Astrocyte (in vitro differentiated cells and primary cell): ENCODE measurements around the gene TMEM232. TPM values are rescaled to one million over a fixed set of nuclear protein-coding genes. Genes with fewer than 3 reads are reported as not detected.

Experiments
- DNase-seq: peaks from one replicate; pipeline ENCODE4 v3.0.0-alpha.2; 2010; ENCODE audit warnings: low read depth
- FAIRE-seq: peaks from 2 replicates; lab custom pipeline; 2011; peaks lifted over from hg19 to GRCh38; lab: Jason Lieb, UNC
- H2AFZ ChIP-seq: 2 replicates; pipeline ENCODE4 v1.6.0; 2012; ENCODE audit warnings: low read depth, low read length, inconsistent platforms
- H3K27ac ChIP-seq: 2 replicates; pipeline ENCODE4 v1.5.1; 2011; ENCODE audit warnings: low read depth, low read length, inconsistent platforms
- H3K27me3 ChIP-seq: 2 replicates; pipeline ENCODE4 v1.6.0; 2011; ENCODE audit warnings: low read length, inconsistent platforms; ENCODE audit not compliant: insufficient read depth
- H3K36me3 ChIP-seq: 2 replicates; pipeline ENCODE4 v1.5.1; 2011; ENCODE audit warnings: low read length, inconsistent platforms; ENCODE audit not compliant: insufficient read depth
- H3K4me1 ChIP-seq: 2 replicates; pipeline ENCODE4 v1.5.1; 2011; ENCODE audit warnings: low read length, inconsistent platforms; ENCODE audit not compliant: insufficient read depth
- H3K4me2 ChIP-seq: 2 replicates; pipeline ENCODE4 v1.6.0; 2012; ENCODE audit warnings: low read length, inconsistent platforms
- H3K4me3 ChIP-seq: 2 replicates; pipeline ENCODE4 v1.5.1; 2011; ENCODE audit warnings: low read depth, mild to moderate bottlenecking, low read length, inconsistent platforms; ENCODE audit not compliant: insufficient read depth
- H3K79me2 ChIP-seq: 2 replicates; pipeline ENCODE4 v1.6.0; 2012; ENCODE audit warnings: mild to moderate bottlenecking, low read length, inconsistent platforms; ENCODE audit not compliant: insufficient read depth
- H3K9ac ChIP-seq: 2 replicates; pipeline ENCODE4 v1.6.0; 2012; ENCODE audit warnings: mild to moderate bottlenecking, low read length, inconsistent platforms
- H3K9me3 ChIP-seq: 2 replicates; pipeline ENCODE4 v1.5.1; 2012; ENCODE audit warnings: low read depth, mild to moderate bottlenecking, low read length, inconsistent platforms; ENCODE audit not compliant: insufficient read depth
- H4K20me1 ChIP-seq: 2 replicates; pipeline ENCODE4 v1.6.0; 2012; ENCODE audit warnings: low read length, inconsistent platforms; ENCODE audit not compliant: insufficient read depth
- H3K27ac Mint-ChIP-seq: one replicate; pipeline ENCODE4 v1.8.0; 2021; ENCODE audit warnings: mild to moderate bottlenecking, mixed read lengths; ENCODE audit not compliant: unreplicated experiment
- H3K27me3 Mint-ChIP-seq: one replicate; pipeline ENCODE4 v1.8.0; 2021; ENCODE audit warnings: low read depth, mixed read lengths; ENCODE audit not compliant: unreplicated experiment
- H3K36me3 Mint-ChIP-seq: one replicate; pipeline ENCODE4 v1.8.0; 2021; ENCODE audit warnings: low read depth, mixed read lengths; ENCODE audit not compliant: unreplicated experiment
- H3K4me1 Mint-ChIP-seq: one replicate; pipeline ENCODE4 v1.8.0; 2021; ENCODE audit warnings: low read depth, mixed read lengths; ENCODE audit not compliant: unreplicated experiment
- H3K4me3 Mint-ChIP-seq: one replicate; pipeline ENCODE4 v1.8.0; 2021; ENCODE audit warnings: mild to moderate bottlenecking, moderate library complexity, mixed read lengths; ENCODE audit not compliant: unreplicated experiment
- H3K9me3 Mint-ChIP-seq: one replicate; pipeline ENCODE4 v1.8.0; 2021; ENCODE audit warnings: mild to moderate bottlenecking, mixed read lengths; ENCODE audit not compliant: unreplicated experiment
- EZH2 ChIP-seq: IDR thresholded peaks from 2 replicates; pipeline ENCODE4 v1.6.1; 2012; ENCODE audit warnings: mild to moderate bottlenecking, low read length, inconsistent platforms; ENCODE audit not compliant: insufficient read depth
- total RNA-seq: library from RNA; stranded (reverse); gene quantifications from 2 replicates; pipeline ENCODE4 v1.2.1, GENCODE V29; 2021
- TF ChIP-seq, protein P1 (sequence below): IDR thresholded peaks from 2 replicates; pipeline ENCODE4 v1.5.1; 2011; ENCODE audit warnings: low read depth, mild to moderate bottlenecking, inconsistent platforms, low read length, moderate library complexity; ENCODE audit not compliant: insufficient read depth

Gene TMEM232
- total RNA-seq, 1 donor from 2014 or later = 1.4 TPM

DNA sequence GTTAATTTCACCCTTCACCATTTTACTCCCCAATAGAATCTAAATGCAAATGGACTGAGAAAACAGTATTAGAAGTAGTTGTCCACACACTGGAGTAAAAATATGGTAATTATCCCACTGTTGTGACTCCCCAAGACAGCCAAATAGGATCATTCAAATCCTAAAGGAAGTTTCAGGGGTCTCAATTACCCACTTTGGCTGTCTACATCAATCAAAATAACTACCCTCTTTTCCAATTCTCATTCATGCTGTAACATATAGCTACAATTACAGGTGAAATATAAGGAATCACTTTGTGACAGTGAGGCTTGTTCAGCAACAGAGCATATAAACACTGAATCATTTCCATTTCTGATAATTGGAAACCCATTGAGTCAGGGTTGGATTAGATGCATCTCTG lies 220.1 kb downstream of the TMEM232 start:
- no peak for DNase-seq
- H3K79me2 ChIP-seq = no peaks in the 10 kb centered on the region
- TF ChIP-seq, protein P1, sequence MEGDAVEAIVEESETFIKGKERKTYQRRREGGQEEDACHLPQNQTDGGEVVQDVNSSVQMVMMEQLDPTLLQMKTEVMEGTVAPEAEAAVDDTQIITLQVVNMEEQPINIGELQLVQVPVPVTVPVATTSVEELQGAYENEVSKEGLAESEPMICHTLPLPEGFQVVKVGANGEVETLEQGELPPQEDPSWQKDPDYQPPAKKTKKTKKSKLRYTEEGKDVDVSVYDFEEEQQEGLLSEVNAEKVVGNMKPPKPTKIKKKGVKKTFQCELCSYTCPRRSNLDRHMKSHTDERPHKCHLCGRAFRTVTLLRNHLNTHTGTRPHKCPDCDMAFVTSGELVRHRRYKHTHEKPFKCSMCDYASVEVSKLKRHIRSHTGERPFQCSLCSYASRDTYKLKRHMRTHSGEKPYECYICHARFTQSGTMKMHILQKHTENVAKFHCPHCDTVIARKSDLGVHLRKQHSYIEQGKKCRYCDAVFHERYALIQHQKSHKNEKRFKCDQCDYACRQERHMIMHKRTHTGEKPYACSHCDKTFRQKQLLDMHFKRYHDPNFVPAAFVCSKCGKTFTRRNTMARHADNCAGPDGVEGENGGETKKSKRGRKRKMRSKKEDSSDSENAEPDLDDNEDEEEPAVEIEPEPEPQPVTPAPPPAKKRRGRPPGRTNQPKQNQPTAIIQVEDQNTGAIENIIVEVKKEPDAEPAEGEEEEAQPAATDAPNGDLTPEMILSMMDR = no peak
- no peak for TF ChIP-seq EZH2
- no peaks in the 10 kb centered on the region for H3K4me1 ChIP-seq
- H3K4me1 Mint-ChIP-seq = peaks cover 5% of the 10 kb centered on the region
- H3K4me2 ChIP-seq = no peak overlapping the region
- FAIRE-seq = no peak
- no peak overlapping the region for H3K27ac Mint-ChIP-seq
- H3K36me3 Mint-ChIP-seq = no peaks in the 10 kb centered on the region
- no peak overlapping the region for H3K4me3 ChIP-seq
- H3K9me3 Mint-ChIP-seq = no peaks in the 10 kb centered on the region
- H3K9ac ChIP-seq = no peak overlapping the region
- H3K36me3 ChIP-seq = no peaks in the 10 kb centered on the region
- H2AFZ ChIP-seq = no peak overlapping the region
- H3K27me3 Mint-ChIP-seq = no peaks in the 10 kb centered on the region
- H3K4me3 Mint-ChIP-seq = no peak overlapping the region
- no peaks in the 10 kb centered on the region for H3K9me3 ChIP-seq
- no peaks in the 10 kb centered on the region for H4K20me1 ChIP-seq
- H3K27ac ChIP-seq = no peak overlapping the region
- H3K27me3 ChIP-seq = no peaks in the 10 kb centered on the region

DNA sequence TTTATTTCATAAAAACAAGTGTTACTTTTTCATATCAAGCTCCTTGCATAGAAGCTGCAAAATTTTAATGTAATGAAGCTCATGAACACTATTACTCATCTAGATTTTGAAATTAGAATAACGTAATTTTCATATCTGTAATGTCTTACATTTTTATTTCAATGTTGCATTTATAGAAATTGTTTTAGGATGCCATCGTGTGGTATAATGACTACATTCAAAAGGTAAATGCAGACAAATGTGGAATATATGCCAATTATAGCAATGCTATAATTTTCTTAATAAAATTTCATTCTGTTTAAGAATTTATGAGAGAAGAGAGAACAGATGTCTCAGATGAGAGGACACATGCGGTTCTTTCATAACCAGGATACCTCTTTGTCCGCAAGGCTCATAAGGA lies 230.2 kb downstream of the TMEM232 start:
- no peak overlapping the region for H3K27ac ChIP-seq
- H3K9me3 ChIP-seq = no peaks in the 10 kb centered on the region
- Mint-ChIP-seq H3K27me3 (no peaks in the 10 kb centered on the region), H3K9me3 (no peaks in the 10 kb centered on the region), H3K36me3 (no peaks in the 10 kb centered on the region), H3K4me3 (no peak overlapping the region), H3K4me1 (no peaks in the 10 kb centered on the region), H3K27ac (no peak overlapping the region)
- H2AFZ ChIP-seq = no peak overlapping the region
- no peaks in the 10 kb centered on the region for H4K20me1 ChIP-seq
- H3K4me1 ChIP-seq = no peaks in the 10 kb centered on the region
- DNase-seq (no peak), FAIRE-seq (no peak)
- no peak overlapping the region for H3K9ac ChIP-seq
- no peaks in the 10 kb centered on the region for H3K27me3 ChIP-seq
- H3K36me3 ChIP-seq = no peaks in the 10 kb centered on the region
- no peak for TF ChIP-seq EZH2
- TF ChIP-seq, protein P1 = no peak
- H3K4me3 ChIP-seq = no peak overlapping the region
- H3K79me2 ChIP-seq = no peaks in the 10 kb centered on the region
- no peak overlapping the region for H3K4me2 ChIP-seq

DNA sequence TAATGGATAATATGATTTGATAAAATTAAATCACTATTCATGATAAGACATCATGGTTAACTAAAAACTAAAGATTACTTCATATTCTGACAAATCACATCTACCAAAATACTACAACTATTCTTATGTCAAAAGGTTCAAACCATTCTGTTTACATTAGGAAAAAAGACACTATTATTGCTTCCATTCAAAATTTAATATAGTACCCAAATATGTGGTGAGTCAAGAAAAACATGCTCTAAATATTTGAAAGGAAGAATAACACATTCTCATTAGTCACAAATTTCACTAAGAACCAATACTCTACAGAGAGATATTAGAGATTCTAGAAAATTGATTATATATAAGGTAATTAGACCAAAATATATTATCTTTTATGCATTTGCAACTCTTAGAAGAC lies 234.0 kb downstream of the TMEM232 start:
- DNase-seq (no peak), FAIRE-seq (no peak)
- H2AFZ ChIP-seq = no peak overlapping the region
- no peaks in the 10 kb centered on the region for H3K36me3 ChIP-seq
- Mint-ChIP-seq H3K4me1 (no peaks in the 10 kb centered on the region), H3K27ac (no peak overlapping the region), H3K36me3 (no peaks in the 10 kb centered on the region), H3K9me3 (no peaks in the 10 kb centered on the region), H3K4me3 (no peak overlapping the region), H3K27me3 (no peaks in the 10 kb centered on the region)
- H3K9me3 ChIP-seq = no peaks in the 10 kb centered on the region
- H4K20me1 ChIP-seq = no peaks in the 10 kb centered on the region
- no peak overlapping the region for H3K4me2 ChIP-seq
- H3K4me1 ChIP-seq = no peaks in the 10 kb centered on the region
- no peaks in the 10 kb centered on the region for H3K27me3 ChIP-seq
- H3K79me2 ChIP-seq = no peaks in the 10 kb centered on the region
- H3K9ac ChIP-seq = no peak overlapping the region
- no peak overlapping the region for H3K4me3 ChIP-seq
- no peak for TF ChIP-seq EZH2
- TF ChIP-seq, protein P1 = no peak
- no peak overlapping the region for H3K27ac ChIP-seq
